Neural cell (in vitro differentiated cells): Measurements from ENCODE around the gene RANBP1. TPM values are rescaled to one million over a fixed set of nuclear protein-coding genes. Genes with fewer than 3 reads are reported as not detected.

Experiments used
- H2AFZ ChIP-seq: fragments of 200-600, 300-800 bp; sonication (generic), shearing (Covaris generic); 2 replicates; pipeline ENCODE4 v1.6.0; 2014; ENCODE audit warnings: low read depth, mild to moderate bottlenecking, antibody characterized with exemption, low read length, moderate library complexity
- H3F3A ChIP-seq: fragments of 200-600 bp; shearing (Covaris generic); 2 replicates; pipeline ENCODE4 v1.6.1; 2016; ENCODE audit warnings: mild to moderate bottlenecking, moderate library complexity, mixed read lengths, antibody characterized with exemption, low read length; ENCODE audit not compliant: insufficient read depth, poor library complexity, severe bottlenecking
- H3K27ac ChIP-seq: fragments of 200-600, 300-800 bp; sonication (generic), shearing (Covaris generic); 2 replicates; pipeline ENCODE4 v1.5.1; 2014; ENCODE audit warnings: mild to moderate bottlenecking, low read length, moderate library complexity
- H3K27me3 ChIP-seq: fragments of 300-800, 200-600 bp; sonication (generic), shearing (Covaris generic); 2 replicates; pipeline ENCODE4 v1.6.0; 2014; ENCODE audit warnings: mild to moderate bottlenecking, low read depth, low read length, moderate library complexity; ENCODE audit not compliant: insufficient read depth
- H3K36me3 ChIP-seq: fragments of 300-800, 200-600 bp; sonication (generic), shearing (Covaris generic); 2 replicates; pipeline ENCODE4 v1.5.1; 2014; ENCODE audit warnings: mild to moderate bottlenecking, antibody characterized with exemption, low read length, moderate library complexity; ENCODE audit not compliant: insufficient read depth
- H3K4me2 ChIP-seq: fragments of 300-800, 200-600 bp; sonication (generic), shearing (Covaris generic); 2 replicates; pipeline ENCODE4 v1.6.0; 2014; ENCODE audit warnings: mild to moderate bottlenecking, low read length
- H3K4me3 ChIP-seq: fragments of 300-800, 200-600 bp; sonication (generic), shearing (Covaris generic); 2 replicates; pipeline ENCODE4 v1.5.1; 2014; ENCODE audit warnings: mild to moderate bottlenecking, low read length, moderate library complexity
- H3K79me2 ChIP-seq: fragments of 200-600 bp; shearing (Covaris generic); replicated peaks from 2 replicates; pipeline ENCODE4 v1.6.0; 2014; ENCODE audit warnings: mild to moderate bottlenecking, low read length, moderate library complexity; ENCODE audit not compliant: insufficient read depth
- H3K9ac ChIP-seq: fragments of 300-800, 200-600 bp; sonication (generic), shearing (Covaris generic); 2 replicates; pipeline ENCODE4 v1.6.1; 2016; ENCODE audit warnings: mild to moderate bottlenecking, low read length, mixed read lengths
- H3K9me2 ChIP-seq: fragments of 200-600 bp; shearing (Covaris generic); 2 replicates; pipeline ENCODE4 v1.6.1; 2016; ENCODE audit warnings: mild to moderate bottlenecking, low read length, mixed read lengths; ENCODE audit not compliant: insufficient read depth
- H3K9me3 ChIP-seq: fragments of 200-600, 300-800 bp; sonication (generic), shearing (Covaris generic); 2 replicates; pipeline ENCODE4 v1.6.1; 2016; ENCODE audit warnings: mild to moderate bottlenecking, mixed run types, low read length, moderate library complexity, mixed read lengths
- H4K20me1 ChIP-seq: fragments of 200-600 bp; shearing (Covaris generic); 2 replicates; pipeline ENCODE4 v1.6.1; 2016; ENCODE audit warnings: mild to moderate bottlenecking, mixed run types; ENCODE audit not compliant: insufficient read depth
- EP300 ChIP-seq: fragments of 450-650 bp; conservative IDR thresholded peaks from 2 replicates; pipeline ENCODE4 v1.6.1; 2014; ENCODE audit warnings: antibody characterized with exemption, mild to moderate bottlenecking, moderate library complexity; ENCODE audit not compliant: poor library complexity, severe bottlenecking
- EZH2 ChIP-seq: fragments of 200-600, 300-800 bp; shearing (Covaris generic), sonication (generic); IDR thresholded peaks from 2 replicates; pipeline ENCODE4 v1.6.1; 2014; ENCODE audit warnings: antibody characterized with exemption, low read length, borderline replicate concordance, mild to moderate bottlenecking; ENCODE audit not compliant: insufficient read depth, poor library complexity, severe bottlenecking
- MXI1 ChIP-seq: fragments of 450-650 bp; conservative IDR thresholded peaks from 2 replicates; pipeline ENCODE4 v1.6.1; 2014; ENCODE audit warnings: antibody characterized with exemption, mild to moderate bottlenecking; ENCODE audit not compliant: poor library complexity, severe bottlenecking
- POLR2AphosphoS5 ChIP-seq: IDR thresholded peaks from 2 replicates; pipeline ENCODE4 v1.6.1; 2012
- RAD21 ChIP-seq: fragments of 450-650 bp; conservative IDR thresholded peaks from 2 replicates; pipeline ENCODE4 v1.6.1; 2014; ENCODE audit warnings: antibody characterized with exemption, mild to moderate bottlenecking, moderate library complexity
- REST ChIP-seq: IDR thresholded peaks from 2 replicates; pipeline ENCODE4 v1.6.1; 2012; ENCODE audit warnings: borderline replicate concordance
- SMC3 ChIP-seq: fragments of 450-650 bp; conservative IDR thresholded peaks from 2 replicates; pipeline ENCODE4 v1.6.1; 2014; ENCODE audit warnings: antibody characterized with exemption, mild to moderate bottlenecking, moderate library complexity; ENCODE audit not compliant: poor library complexity
- TAF1 ChIP-seq: IDR thresholded peaks from 2 replicates; pipeline ENCODE4 v1.6.1; 2012; ENCODE audit warnings: low read depth
- polyA plus RNA-seq: library from polyadenylated mRNA; depleted of rRNA; stranded (reverse); fragments of >200 nt; gene quantifications from 2 replicates; pipeline ENCODE4 v1.2.3, GENCODE V29; 2014
- TF ChIP-seq, protein P1 (sequence below): fragments of 450-650 bp; IDR thresholded peaks from 2 replicates; pipeline ENCODE4 v1.5.1; 2014; ENCODE audit warnings: antibody characterized with exemption, mild to moderate bottlenecking, moderate library complexity; ENCODE audit not compliant: poor library complexity, severe bottlenecking

RANBP1 gene
- polyA plus RNA-seq, 1 donor from 2014 or later = 360 TPM

DNA sequence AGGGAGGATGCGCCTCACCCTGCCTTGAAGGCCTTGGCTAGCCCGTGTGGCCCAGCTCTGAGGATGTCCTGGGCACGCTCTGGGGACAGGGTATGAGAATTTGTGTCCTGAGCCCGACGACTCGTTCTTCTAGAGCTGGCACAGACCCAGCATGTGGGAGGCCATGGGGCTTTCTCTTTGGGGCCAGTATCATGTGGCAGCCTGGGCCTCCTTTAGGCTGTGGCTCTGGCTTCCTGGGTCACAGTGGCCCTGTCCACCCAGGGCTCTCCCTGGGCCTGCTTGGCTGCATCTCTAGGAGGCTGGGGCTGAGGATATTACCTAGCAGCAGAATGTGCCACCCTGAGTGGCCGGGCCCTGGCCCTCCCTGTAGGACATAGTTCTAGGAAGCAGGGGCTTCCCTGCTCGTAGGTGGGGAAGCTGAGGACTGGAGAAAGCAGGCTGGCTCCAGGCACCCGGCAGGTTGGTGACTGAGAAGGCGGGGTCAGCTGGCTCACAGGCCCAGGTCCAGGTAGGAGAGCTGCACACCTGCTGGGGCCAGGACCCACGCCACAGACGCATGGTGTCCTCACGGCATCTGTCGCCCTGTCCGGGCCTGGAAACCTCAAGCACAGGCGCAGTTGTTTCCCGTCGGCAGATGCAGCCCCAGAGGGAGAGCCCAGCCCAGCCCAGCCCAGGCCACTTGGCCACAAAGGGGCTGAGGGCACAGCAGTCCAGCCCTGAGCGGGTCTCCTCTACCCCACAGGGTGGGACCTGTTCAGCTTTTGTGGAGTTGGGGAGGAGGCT lies 28.2 kb downstream of the RANBP1 start:
- no peaks in the 10 kb centered on the region for H3K9me3 ChIP-seq
- H3K36me3 ChIP-seq = no peaks in the 10 kb centered on the region
- no peaks in the 10 kb centered on the region for H3K27me3 ChIP-seq
- H3K27ac ChIP-seq = no peak overlapping the region
- no peaks in the 10 kb centered on the region for H3K9me2 ChIP-seq
- no peak overlapping the region for H3K4me2 ChIP-seq
- H2AFZ ChIP-seq = no peak overlapping the region
- H3K79me2 ChIP-seq = no peaks in the 10 kb centered on the region
- H3F3A ChIP-seq = no peaks in the 10 kb centered on the region
- no peak overlapping the region for H3K4me3 ChIP-seq
- no peak overlapping the region for H3K9ac ChIP-seq
- TF ChIP-seq EZH2 = no peak
- TF ChIP-seq SMC3 = no peak
- TF ChIP-seq, protein P1, sequence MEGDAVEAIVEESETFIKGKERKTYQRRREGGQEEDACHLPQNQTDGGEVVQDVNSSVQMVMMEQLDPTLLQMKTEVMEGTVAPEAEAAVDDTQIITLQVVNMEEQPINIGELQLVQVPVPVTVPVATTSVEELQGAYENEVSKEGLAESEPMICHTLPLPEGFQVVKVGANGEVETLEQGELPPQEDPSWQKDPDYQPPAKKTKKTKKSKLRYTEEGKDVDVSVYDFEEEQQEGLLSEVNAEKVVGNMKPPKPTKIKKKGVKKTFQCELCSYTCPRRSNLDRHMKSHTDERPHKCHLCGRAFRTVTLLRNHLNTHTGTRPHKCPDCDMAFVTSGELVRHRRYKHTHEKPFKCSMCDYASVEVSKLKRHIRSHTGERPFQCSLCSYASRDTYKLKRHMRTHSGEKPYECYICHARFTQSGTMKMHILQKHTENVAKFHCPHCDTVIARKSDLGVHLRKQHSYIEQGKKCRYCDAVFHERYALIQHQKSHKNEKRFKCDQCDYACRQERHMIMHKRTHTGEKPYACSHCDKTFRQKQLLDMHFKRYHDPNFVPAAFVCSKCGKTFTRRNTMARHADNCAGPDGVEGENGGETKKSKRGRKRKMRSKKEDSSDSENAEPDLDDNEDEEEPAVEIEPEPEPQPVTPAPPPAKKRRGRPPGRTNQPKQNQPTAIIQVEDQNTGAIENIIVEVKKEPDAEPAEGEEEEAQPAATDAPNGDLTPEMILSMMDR = no peak
- no peak for TF ChIP-seq EP300
- no peak for TF ChIP-seq MXI1
- TF ChIP-seq RAD21 = no peak
- TF ChIP-seq POLR2AphosphoS5 = no peak
- TF ChIP-seq REST = no peak
- TF ChIP-seq TAF1 = no peak
- H4K20me1 ChIP-seq = no peaks in the 10 kb centered on the region

- no peak overlapping the region for H3K9ac ChIP-seq
- H3K27ac ChIP-seq = no peak overlapping the region
- no peak overlapping the region for H3K4me3 ChIP-seq
- H3K36me3 ChIP-seq = no peaks in the 10 kb centered on the region
- no peaks in the 10 kb centered on the region for H3K9me2 ChIP-seq
- H4K20me1 ChIP-seq = no peaks in the 10 kb centered on the region
- H2AFZ ChIP-seq = no peak overlapping the region
- H3F3A ChIP-seq = no peaks in the 10 kb centered on the region
- H3K79me2 ChIP-seq = no peaks in the 10 kb centered on the region
- H3K9me3 ChIP-seq = no peaks in the 10 kb centered on the region
- no peak overlapping the region for H3K4me2 ChIP-seq
- H3K27me3 ChIP-seq = no peaks in the 10 kb centered on the region
- TF ChIP-seq EZH2 = no peak
- no peak for TF ChIP-seq MXI1
- TF ChIP-seq RAD21 = no peak
- no peak for TF ChIP-seq REST
- no peak for TF ChIP-seq SMC3
- no peak for TF ChIP-seq POLR2AphosphoS5
These were observed 29.4 kb downstream of the RANBP1 start for GRCh38 chr22:20145206-20145831.
